Upper lobe of right lung (tissue), 1 donor: ENCODE results near the gene TM2D3. TPM values are rescaled to one million over a fixed set of nuclear protein-coding genes. Genes with fewer than 3 reads are reported as not detected.

Experiments
- ATAC-seq: fragments of 200-7000 bp; cut with Tn5 transposase; one replicate; pipeline ENCODE4 v1.9.1; 2020; ENCODE audit warnings: mild to moderate bottlenecking, moderate library complexity
- DNase-seq: peaks from one replicate; pipeline ENCODE4 v3.0.0-alpha.2; 2020
- H3K27ac ChIP-seq: fragments of 200-600 bp; one replicate; pipeline ENCODE4 v1.8.0; 2022
- H3K27me3 ChIP-seq: fragments of 200-600 bp; one replicate; pipeline ENCODE4 v1.8.0; 2022; ENCODE audit warnings: mild to moderate bottlenecking
- H3K36me3 ChIP-seq: fragments of 200-600 bp; one replicate; pipeline ENCODE4 v1.8.0; 2022
- H3K4me1 ChIP-seq: fragments of 200-600 bp; one replicate; pipeline ENCODE4 v1.8.0; 2022
- H3K4me3 ChIP-seq: fragments of 200-600 bp; one replicate; pipeline ENCODE4 v1.8.0; 2022; ENCODE audit warnings: mild to moderate bottlenecking
- H3K9me3 ChIP-seq: fragments of 200-600 bp; one replicate; pipeline ENCODE4 v1.8.0; 2022
- CTCF ChIP-seq: fragments of 200-600 bp; IDR thresholded peaks from one replicate; pipeline ENCODE4 v1.8.0; 2022; ENCODE audit warnings: antibody characterized with exemption
- intact Hi-C: fragments of 100-400 bp; cut with DNase I; formaldehyde crosslinking; loops from one replicate; pipeline ENCODE4 v1.11.0; 2022
- total RNA-seq: library from RNA; stranded (reverse); fragmentation: NEBNext Ultra II Directional; extraction: Animal tissue kit (Norgen Biotek cat#: 25700); gene quantifications from one replicate; pipeline ENCODE4 v1.2.1, GENCODE V29; 2021
- donor health status: DM: no; HTN: yes; CAD: no; lungs with severe emphysema.

TM2D3 gene
- total RNA-seq, 1 donor from 2014 or later = 47.4 TPM

GRCh38 chr15:101614761-101615160, 37.4 kb downstream of the TM2D3 start:
- H3K4me1 ChIP-seq = no peaks in the 10 kb centered on the region
- no peak for ATAC-seq
- H3K9me3 ChIP-seq = no peaks in the 10 kb centered on the region
- DNase-seq = no peak
- no peak overlapping the region for H3K4me3 ChIP-seq
- intact Hi-C loops = no loop called here
- no peaks in the 10 kb centered on the region for H3K27me3 ChIP-seq
- H3K36me3 ChIP-seq = no peaks in the 10 kb centered on the region
- no peak for TF ChIP-seq CTCF
- H3K27ac ChIP-seq = no peak overlapping the region

GRCh38 chr15:101614001-101614585, 38.1 kb downstream of the TM2D3 start:
- Histone ChIP-seq H3K4me1 (no peaks in the 10 kb centered on the region), H3K27me3 (no peaks in the 10 kb centered on the region), H3K9me3 (no peaks in the 10 kb centered on the region), H3K4me3 (no peak overlapping the region), H3K27ac (no peak overlapping the region), H3K36me3 (no peaks in the 10 kb centered on the region)
- ATAC-seq = no peak
- intact Hi-C loops = no loop called here
- no peak for TF ChIP-seq CTCF
- no peak for DNase-seq

GRCh38 chr15:101613130-101614000, 38.8 kb downstream of the TM2D3 start:
- ATAC-seq (no peak), DNase-seq (no peak)
- Histone ChIP-seq H3K36me3 (no peaks in the 10 kb centered on the region), H3K4me3 (no peak overlapping the region), H3K4me1 (no peaks in the 10 kb centered on the region), H3K27ac (no peak overlapping the region), H3K9me3 (no peaks in the 10 kb centered on the region), H3K27me3 (no peaks in the 10 kb centered on the region)
- no peak for TF ChIP-seq CTCF
- intact Hi-C loops = no loop called here

GRCh38 chr15:101612676-101613075, 39.5 kb downstream of the TM2D3 start:
- DNase-seq (no peak), ATAC-seq (no peak)
- Histone ChIP-seq H3K4me1 (no peaks in the 10 kb centered on the region), H3K27ac (no peak overlapping the region), H3K9me3 (no peaks in the 10 kb centered on the region), H3K4me3 (no peak overlapping the region), H3K27me3 (no peaks in the 10 kb centered on the region), H3K36me3 (no peaks in the 10 kb centered on the region)
- no peak for TF ChIP-seq CTCF
- intact Hi-C loops = no loop called here

GRCh38 chr15:101611580-101612299, 40.4 kb downstream of the TM2D3 start:
- DNase-seq = no peak
- no peaks in the 10 kb centered on the region for H3K4me1 ChIP-seq
- H3K27me3 ChIP-seq = no peaks in the 10 kb centered on the region
- intact Hi-C loops = no loop called here
- no peaks in the 10 kb centered on the region for H3K36me3 ChIP-seq
- no peak for TF ChIP-seq CTCF
- no peak overlapping the region for H3K4me3 ChIP-seq
- ATAC-seq = no peak
- no peak overlapping the region for H3K27ac ChIP-seq
- no peaks in the 10 kb centered on the region for H3K9me3 ChIP-seq
